Measurements from ENCODE around the gene FAM151A.

FAM151A gene

DNA sequence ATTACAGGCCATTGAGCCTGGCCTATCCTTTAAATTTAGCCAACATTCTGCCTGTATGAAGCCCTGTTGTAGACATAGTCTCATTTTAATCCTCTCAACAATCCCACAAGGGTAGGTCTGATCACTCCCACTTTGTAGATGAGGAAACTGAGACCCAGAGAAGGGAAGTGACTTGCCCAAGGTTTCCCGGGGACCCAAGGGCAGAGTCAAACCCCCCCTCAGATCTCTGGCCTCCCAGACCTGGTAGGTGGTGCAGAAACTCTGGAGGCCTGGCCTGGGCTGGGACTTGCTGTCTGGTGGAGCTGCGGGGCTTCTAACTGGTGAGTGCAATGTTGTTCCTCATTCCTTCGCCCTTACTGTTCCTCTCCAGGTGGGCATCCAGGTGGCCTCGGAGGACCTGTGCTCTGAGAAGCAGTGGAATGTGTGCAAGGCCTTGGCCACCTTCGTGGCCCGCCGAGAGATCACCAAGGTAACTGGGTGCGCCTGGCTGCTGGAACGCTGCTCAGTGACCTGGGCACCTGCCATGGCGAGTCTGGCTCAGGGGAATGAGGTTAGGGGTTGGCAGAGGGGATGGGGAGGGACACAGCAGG is 29.7 kb downstream of the FAM151A start:
- no peaks in the 10 kb centered on the region for H3K79me2 ChIP-seq (ENCODE audit: insufficient read depth, low read length)
- no peak overlapping the region for H3K4me2 ChIP-seq (ENCODE audit: low read depth, low read length, poor library complexity, severe bottlenecking)
- H3F3A ChIP-seq (ENCODE audit: insufficient read depth) = no peaks in the 10 kb centered on the region
- H3K4me3 ChIP-seq (ENCODE audit: insufficient read depth, low read length, poor library complexity, severe bottlenecking) = no peak overlapping the region
- TF ChIP-seq CTCF (IDR thresholded peaks at IDR 0.05; ENCODE audit: insufficient read depth, low read length, poor library complexity, severe bottlenecking) (no peak), EZH2phosphoT487 (conservative IDR thresholded peaks at IDR 0.05; ENCODE audit: low read length) (no peak)
- no peaks in the 10 kb centered on the region for H3K27me3 ChIP-seq (ENCODE audit: low read length)
- no peaks in the 10 kb centered on the region for H3K9me3 ChIP-seq (ENCODE audit: insufficient read depth, low read length)
- H3K9me2 ChIP-seq (replicated peaks; ENCODE audit: insufficient read depth, low read length) = no peaks in the 10 kb centered on the region
- no peak overlapping the region for H3K9ac ChIP-seq (ENCODE audit: low read length)
- H4K20me1 ChIP-seq (ENCODE audit: low read depth, low read length) = no peaks in the 10 kb centered on the region
- H3K27ac ChIP-seq (ENCODE audit: low read depth, low read length) = no peak overlapping the region
- H2AFZ ChIP-seq (ENCODE audit: low read depth, low read length, severe bottlenecking) = no peak overlapping the region
- H3K36me3 ChIP-seq (ENCODE audit: low read length) = no peaks in the 10 kb centered on the region

DNA sequence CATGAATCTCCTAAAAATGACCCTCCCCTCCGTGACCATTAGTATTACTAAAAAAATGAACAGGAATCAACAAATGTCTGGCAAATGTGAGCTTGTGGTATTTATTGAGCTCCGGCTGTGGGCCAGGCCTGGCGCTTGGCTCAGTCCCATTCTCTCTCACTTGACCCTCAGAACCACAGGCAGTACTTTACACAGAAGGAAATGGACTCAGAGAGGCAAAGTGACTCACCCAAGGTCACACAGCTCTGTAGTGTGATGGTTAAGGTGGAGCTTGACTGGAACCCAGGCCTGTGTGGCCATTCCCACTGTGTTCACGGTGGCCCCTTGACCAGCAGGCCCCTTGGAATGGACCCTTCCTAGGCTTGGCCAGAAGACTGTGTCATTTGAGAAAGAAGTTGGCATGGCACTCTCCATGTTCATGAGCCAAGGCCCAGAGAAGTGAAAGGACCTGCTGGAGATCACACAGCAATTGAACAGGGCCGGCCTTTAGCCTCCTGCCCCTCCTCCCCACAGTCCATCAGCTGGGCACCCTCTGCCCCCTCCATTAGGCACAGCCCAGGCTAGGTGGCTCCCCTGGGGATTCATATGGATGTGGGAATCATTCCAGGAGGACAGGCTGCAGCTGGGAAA is 32.1 kb downstream of the FAM151A start:
- no peak overlapping the region for H2AFZ ChIP-seq (ENCODE audit: low read depth, low read length, severe bottlenecking)
- H3K9me3 ChIP-seq (ENCODE audit: insufficient read depth, low read length) = no peaks in the 10 kb centered on the region
- H3K36me3 ChIP-seq (ENCODE audit: low read length) = no peaks in the 10 kb centered on the region
- no peaks in the 10 kb centered on the region for H3K79me2 ChIP-seq (ENCODE audit: insufficient read depth, low read length)
- H3K4me2 ChIP-seq (ENCODE audit: low read depth, low read length, poor library complexity, severe bottlenecking) = no peak overlapping the region
- H3K27me3 ChIP-seq (ENCODE audit: low read length) = no peaks in the 10 kb centered on the region
- H3K4me3 ChIP-seq (ENCODE audit: insufficient read depth, low read length, poor library complexity, severe bottlenecking) = no peak overlapping the region
- TF ChIP-seq CTCF (IDR thresholded peaks at IDR 0.05; ENCODE audit: insufficient read depth, low read length, poor library complexity, severe bottlenecking) (no peak), EZH2phosphoT487 (conservative IDR thresholded peaks at IDR 0.05; ENCODE audit: low read length) (no peak)
- H3F3A ChIP-seq (ENCODE audit: insufficient read depth) = no peaks in the 10 kb centered on the region
- no peak overlapping the region for H3K27ac ChIP-seq (ENCODE audit: low read depth, low read length)
- no peaks in the 10 kb centered on the region for H4K20me1 ChIP-seq (ENCODE audit: low read depth, low read length)
- no peak overlapping the region for H3K9ac ChIP-seq (ENCODE audit: low read length)
- H3K9me2 ChIP-seq (replicated peaks; ENCODE audit: insufficient read depth, low read length) = no peaks in the 10 kb centered on the region

GRCh38 chr1:54588377-54588776 is 34.9 kb downstream of the FAM151A start:
- H3K27ac ChIP-seq (ENCODE audit: low read depth, low read length) = no peak overlapping the region
- no peaks in the 10 kb centered on the region for H4K20me1 ChIP-seq (ENCODE audit: low read depth, low read length)
- no peaks in the 10 kb centered on the region for H3K9me3 ChIP-seq (ENCODE audit: insufficient read depth, low read length)
- TF ChIP-seq CTCF (IDR thresholded peaks at IDR 0.05; ENCODE audit: insufficient read depth, low read length, poor library complexity, severe bottlenecking) (no peak), EZH2phosphoT487 (conservative IDR thresholded peaks at IDR 0.05; ENCODE audit: low read length) (no peak)
- H3K9me2 ChIP-seq (replicated peaks; ENCODE audit: insufficient read depth, low read length) = no peaks in the 10 kb centered on the region
- no peaks in the 10 kb centered on the region for H3K27me3 ChIP-seq (ENCODE audit: low read length)
- no peaks in the 10 kb centered on the region for H3K79me2 ChIP-seq (ENCODE audit: insufficient read depth, low read length)
- no peaks in the 10 kb centered on the region for H3F3A ChIP-seq (ENCODE audit: insufficient read depth)
- H2AFZ ChIP-seq (ENCODE audit: low read depth, low read length, severe bottlenecking) = no peak overlapping the region
- H3K36me3 ChIP-seq (ENCODE audit: low read length) = no peaks in the 10 kb centered on the region
- H3K4me2 ChIP-seq (ENCODE audit: low read depth, low read length, poor library complexity, severe bottlenecking) = no peak overlapping the region
- no peak overlapping the region for H3K9ac ChIP-seq (ENCODE audit: low read length)
- H3K4me3 ChIP-seq (ENCODE audit: insufficient read depth, low read length, poor library complexity, severe bottlenecking) = no peak overlapping the region
